MM.1S (cell line): Measurements from ENCODE around the gene GNL2.

Source experiments
- DNase-seq: peaks from one replicate; pipeline ENCODE4 v3.0.0-alpha.2; 2015
- H2AFZ ChIP-seq: fragments of 300-600 bp; sonication (generic); 2 replicates; pipeline ENCODE4 v1.6.0; 2016; ENCODE audit warnings: antibody characterized with exemption, low read length
- H3F3A ChIP-seq: fragments of 300-600 bp; sonication (generic); 2 replicates; pipeline ENCODE4 v1.6.1; 2016; ENCODE audit warnings: mild to moderate bottlenecking, antibody characterized with exemption, low read length, moderate library complexity, mixed read lengths; ENCODE audit not compliant: insufficient read depth
- H3K27ac ChIP-seq: fragments of 300-600 bp; sonication (generic); 2 replicates; pipeline ENCODE4 v1.5.1; 2016; ENCODE audit warnings: mild to moderate bottlenecking, low read length
- H3K27me3 ChIP-seq: fragments of 300-600 bp; sonication (generic); replicated peaks from 2 replicates; pipeline ENCODE4 v1.6.0; 2016; ENCODE audit warnings: low read length; ENCODE audit not compliant: insufficient read depth
- H3K36me3 ChIP-seq: fragments of 300-600 bp; sonication (generic); replicated peaks from 2 replicates; pipeline ENCODE4 v1.6.1; 2016; ENCODE audit warnings: mild to moderate bottlenecking, low read length, mixed read lengths; ENCODE audit not compliant: insufficient read depth
- H3K4me1 ChIP-seq: fragments of 300-600 bp; sonication (generic); 2 replicates; pipeline ENCODE4 v1.6.1; 2016; ENCODE audit warnings: low read length, mixed read lengths
- H3K4me2 ChIP-seq: fragments of 300-600 bp; sonication (generic); 2 replicates; pipeline ENCODE4 v1.6.0; 2016; ENCODE audit warnings: low read depth, low read length
- H3K4me3 ChIP-seq: fragments of 300-600 bp; sonication (generic); 2 replicates; pipeline ENCODE4 v1.5.1; 2016; ENCODE audit warnings: low read length, mixed read lengths
- H3K79me2 ChIP-seq: fragments of 300-600 bp; sonication (generic); 2 replicates; pipeline ENCODE4 v1.6.1; 2016; ENCODE audit warnings: mixed run types, low read length, mixed read lengths
- H3K9ac ChIP-seq: fragments of 300-600 bp; sonication (generic); 2 replicates; pipeline ENCODE4 v1.6.1; 2016; ENCODE audit warnings: low read length, mixed read lengths
- H3K9me2 ChIP-seq: fragments of 300-600 bp; sonication (generic); replicated peaks from 2 replicates; pipeline ENCODE4 v1.6.1; 2016; ENCODE audit warnings: mild to moderate bottlenecking, low read length, mixed read lengths; ENCODE audit not compliant: insufficient read depth
- H3K9me3 ChIP-seq: fragments of 300-600 bp; sonication (generic); replicated peaks from 2 replicates; pipeline ENCODE4 v1.6.1; 2016; ENCODE audit warnings: mild to moderate bottlenecking, low read length, mixed read lengths; ENCODE audit not compliant: insufficient read depth
- H4K20me1 ChIP-seq: fragments of 300-600 bp; sonication (generic); 2 replicates; pipeline ENCODE4 v1.6.1; 2016; ENCODE audit warnings: mild to moderate bottlenecking, low read length, moderate library complexity, mixed read lengths; ENCODE audit not compliant: insufficient read depth
- CTCF ChIP-seq: fragments of 300-600 bp; sonication (generic); IDR thresholded peaks from 2 replicates; pipeline ENCODE4 v1.5.1; 2016; ENCODE audit warnings: antibody characterized with exemption, low read length, mixed read lengths
- EZH2 ChIP-seq: fragments of 300-600 bp; sonication (generic); optimal IDR thresholded peaks from 2 replicates; pipeline ENCODE3; 2017; ENCODE audit warnings: low read depth, mild to moderate bottlenecking, antibody characterized with exemption, low read length, mixed read lengths
- EZH2phosphoT487 ChIP-seq: fragments of 300-600 bp; sonication (generic); IDR thresholded peaks from 2 replicates; pipeline ENCODE4 v1.6.1; 2018; ENCODE audit warnings: antibody characterized with exemption, low read length

GNL2 gene

GRCh38 chr1:37633040-37633937 is 37.6 kb upstream of the GNL2 start:
- no peak for TF ChIP-seq CTCF
- no peak; the same call in 1 of the 2 replicates for TF ChIP-seq EZH2phosphoT487
- Histone ChIP-seq H3K9me3 (no peaks in the 10 kb centered on the region), H3K36me3 (no peaks in the 10 kb centered on the region), H3F3A (peaks cover under 1% of the 10 kb centered on the region; the same call in 1 of the 2 replicates), H3K4me1 (peaks cover 16% of the 10 kb centered on the region), H3K4me3 (no peak overlapping the region), H3K79me2 (no peaks in the 10 kb centered on the region), H3K4me2 (no peak overlapping the region), H4K20me1 (no peaks in the 10 kb centered on the region), H3K9ac (no peak overlapping the region), H3K27me3 (peaks cover 69% of the 10 kb centered on the region), H3K27ac (no peak overlapping the region), H2AFZ (no peak overlapping the region), H3K9me2 (no peaks in the 10 kb centered on the region)
- DNase-seq: no peak

GRCh38 chr1:37631036-37631435 is 35.3 kb upstream of the GNL2 start:
- no peak overlapping the region for H3K9ac ChIP-seq
- H3K79me2 ChIP-seq: no peaks in the 10 kb centered on the region
- H3K4me3 ChIP-seq: no peak overlapping the region
- no peaks in the 10 kb centered on the region for H3K9me2 ChIP-seq
- peaks cover 2% of the 10 kb centered on the region; the same call in 1 of the 2 replicates for H3F3A ChIP-seq
- no peak overlapping the region for H2AFZ ChIP-seq
- H3K9me3 ChIP-seq: no peaks in the 10 kb centered on the region
- no peak for TF ChIP-seq EZH2
- TF ChIP-seq CTCF: no peak
- no peak for TF ChIP-seq EZH2phosphoT487
- H4K20me1 ChIP-seq: no peaks in the 10 kb centered on the region
- H3K27me3 ChIP-seq: peaks cover 68% of the 10 kb centered on the region
- H3K4me2 ChIP-seq: no peak overlapping the region
- H3K27ac ChIP-seq: no peak overlapping the region
- no peaks in the 10 kb centered on the region for H3K36me3 ChIP-seq
- H3K4me1 ChIP-seq: peaks cover 23% of the 10 kb centered on the region
- DNase-seq: no peak

- TF ChIP-seq EZH2 (no peak), EZH2phosphoT487 (no peak), CTCF (no peak)
Observed at GRCh38 chr1:37630426-37631028, 34.8 kb upstream of the GNL2 start.

More at GRCh38 chr1:37630426-37631028, 34.8 kb upstream of the GNL2 start:
- Histone ChIP-seq H3F3A (peaks cover 2% of the 10 kb centered on the region; the same call in 1 of the 2 replicates), H3K4me1 (peaks cover 23% of the 10 kb centered on the region), H2AFZ (no peak overlapping the region; the same call in 1 of the 2 replicates), H4K20me1 (no peaks in the 10 kb centered on the region), H3K36me3 (no peaks in the 10 kb centered on the region), H3K9me3 (no peaks in the 10 kb centered on the region), H3K4me3 (no peak overlapping the region), H3K79me2 (no peaks in the 10 kb centered on the region), H3K27me3 (peaks cover 66% of the 10 kb centered on the region), H3K4me2 (no peak overlapping the region), H3K27ac (no peak overlapping the region), H3K9ac (no peak overlapping the region), H3K9me2 (no peaks in the 10 kb centered on the region)
- DNase-seq: no peak
